A673 (cell line): ENCODE measurements around the gene AHRR. TPM values are rescaled to one million over a fixed set of nuclear protein-coding genes. Genes with fewer than 3 reads are reported as not detected.

ENCODE experiments used
- BruUV-seq: library from RNA; stranded (reverse); fragments of 400-500 nt; replicated peaks from 2 replicates; lab custom pipeline; 2021; lab: Mats Ljungman, UMichigan
- CTCF ChIA-PET: fragments of 300-600 bp; sonication (Branson Sonifier 250); formaldehyde crosslinking; loops from one replicate; lab custom pipeline; 2022; ENCODE audit warnings: antibody characterized with exemption; lab: Charles Lee
- POLR2A ChIA-PET: fragments of 300-600 bp; sonication (Branson Sonifier 250); formaldehyde crosslinking; loops from one replicate; lab custom pipeline; 2022; ENCODE audit warnings: antibody characterized with exemption; ENCODE audit not compliant: low non-redundant PET; lab: Charles Lee
- DNase-seq: peaks from one replicate; pipeline ENCODE4 v3.0.0-alpha.2; 2015; ENCODE audit warnings: low spot score
- H3K27ac ChIP-seq: fragments of 200-600 bp; sonication (generic); 2 replicates; pipeline ENCODE4 v1.5.1; 2016; ENCODE audit warnings: mixed run types, low read depth, mild to moderate bottlenecking, mixed read lengths, antibody characterized with exemption, low read length; ENCODE audit not compliant: poor library complexity, severe bottlenecking
- H3K27me3 ChIP-seq: fragments of 200-600 bp; sonication (generic); replicated peaks from 2 replicates; pipeline ENCODE4 v1.6.1; 2017; ENCODE audit warnings: mixed run types, low read depth, mild to moderate bottlenecking, mixed read lengths, antibody characterized with exemption, low read length; ENCODE audit not compliant: insufficient read depth, poor library complexity
- H3K36me3 ChIP-seq: fragments of 200-600 bp; sonication (generic); 2 replicates; pipeline ENCODE4 v1.6.1; 2016; ENCODE audit warnings: mixed run types, mild to moderate bottlenecking, mixed read lengths, antibody characterized with exemption, low read length; ENCODE audit not compliant: insufficient read depth, poor library complexity, severe bottlenecking
- H3K4me1 ChIP-seq: fragments of 200-600 bp; sonication (generic); 2 replicates; pipeline ENCODE4 v1.6.1; 2017; ENCODE audit warnings: mixed run types, mild to moderate bottlenecking, mixed read lengths, antibody characterized with exemption, low read length; ENCODE audit not compliant: insufficient read depth, poor library complexity, severe bottlenecking
- H3K4me3 ChIP-seq: fragments of 200-600 bp; sonication (generic); 2 replicates; pipeline ENCODE4 v1.5.1; 2016; ENCODE audit warnings: low read depth, mixed run types, mild to moderate bottlenecking, mixed read lengths, low read length; ENCODE audit not compliant: poor library complexity, severe bottlenecking
- H3K9me3 ChIP-seq: fragments of 200-600 bp; sonication (generic); 2 replicates; pipeline ENCODE4 v1.6.1; 2016; ENCODE audit warnings: mixed run types, low read depth, mild to moderate bottlenecking, mixed read lengths, antibody characterized with exemption, low read length; ENCODE audit not compliant: poor library complexity, severe bottlenecking
- CTCF ChIP-seq: fragments of 300-800, 200-600 bp; sonication (generic); conservative IDR thresholded peaks from 2 replicates; pipeline ENCODE4 v1.5.1; 2017; ENCODE audit warnings: low read depth, mild to moderate bottlenecking, antibody characterized with exemption, low read length, moderate library complexity, mixed read lengths
- EZH2 ChIP-seq: fragments of 200-600 bp; sonication (generic); IDR thresholded peaks from 2 replicates; pipeline ENCODE4 v1.6.1; 2017; ENCODE audit warnings: borderline replicate concordance, low read depth, mild to moderate bottlenecking, mixed read lengths, antibody characterized with exemption, low read length; ENCODE audit not compliant: poor library complexity, severe bottlenecking
- intact Hi-C: fragments of 100-400 bp; cut with micrococcal nuclease; formaldehyde crosslinking; loops from one replicate; pipeline ENCODE4 v1.10.0; 2022; ENCODE audit not compliant: unreplicated experiment
- total RNA-seq: library from RNA; stranded (reverse); gene quantifications from 2 replicates; pipeline ENCODE4 v1.2.3, GENCODE V29; 2021

AHRR gene
- total RNA-seq, 1 experiment from 2014 or later = 2.2 TPM

GRCh38 chr5:468401-468800, 146.9 kb downstream of the AHRR start:
- DNase-seq = no peak
- no peak overlapping the region for H3K4me3 ChIP-seq
- peaks cover 12% of the 10 kb centered on the region for H3K4me1 ChIP-seq
- intact Hi-C loops = no loop called here
- H3K27ac ChIP-seq = no peak overlapping the region
- no TSS peak for BruUV-seq
- ChIA-PET POLR2A (no interaction called here), CTCF (no interaction called here)
- peaks cover 9% of the 10 kb centered on the region for H3K36me3 ChIP-seq
- no peak for TF ChIP-seq CTCF
- no peak for TF ChIP-seq EZH2
- no peaks in the 10 kb centered on the region for H3K27me3 ChIP-seq
- H3K9me3 ChIP-seq = no peaks in the 10 kb centered on the region

GRCh38 chr5:469752-470483, 148.4 kb downstream of the AHRR start:
- POLR2A ChIA-PET = no interaction called here
- Histone ChIP-seq H3K9me3 (no peaks in the 10 kb centered on the region), H3K4me1 (peaks cover 12% of the 10 kb centered on the region), H3K36me3 (peaks cover 9% of the 10 kb centered on the region), H3K27me3 (peaks cover 10% of the 10 kb centered on the region), H3K27ac (no peak overlapping the region), H3K4me3 (no peak overlapping the region)
- CTCF ChIA-PET = no interaction called here
- DNase-seq = no peak
- TF ChIP-seq EZH2 (no peak), CTCF (no peak)
- no TSS peak for BruUV-seq
- intact Hi-C loops = no loop called here

- no TSS peak for BruUV-seq
- Histone ChIP-seq H3K4me1 (peaks cover 12% of the 10 kb centered on the region), H3K27me3 (peaks cover 23% of the 10 kb centered on the region), H3K9me3 (no peaks in the 10 kb centered on the region), H3K27ac (peak overlapping the region; percentile 97), H3K36me3 (peaks cover 9% of the 10 kb centered on the region), H3K4me3 (peak overlapping the region; percentile 95)
- intact Hi-C loops = no loop called here
- ChIA-PET CTCF (interaction anchor here (0.6 to 0.8 kb wide), 2 partner anchors 24 to 273 kb away, joined by 5 to 9 read pairs; no protein-coding TSS in a partner anchor), POLR2A (interaction anchor here (0.6 kb wide), 1 partner anchor 25 kb away, joined by 9 read pairs; no protein-coding TSS in a partner anchor)
- TF ChIP-seq CTCF (no peak), EZH2 (no peak)
- no peak for DNase-seq
These were observed 149.6 kb downstream of the AHRR start for GRCh38 chr5:470961-471749.
